ENCODE measurements around the gene GBE1. TPM values are rescaled to one million over a fixed set of nuclear protein-coding genes. Genes with fewer than 3 reads are reported as not detected.

GBE1 gene
- total and polyA plus RNA-seq, 10 of the 15 experiments (the other 5 are each of a cell fraction or from before 2014, with no cell fraction given) = 21.4 to 62.2 (median 41.5) TPM

DNA sequence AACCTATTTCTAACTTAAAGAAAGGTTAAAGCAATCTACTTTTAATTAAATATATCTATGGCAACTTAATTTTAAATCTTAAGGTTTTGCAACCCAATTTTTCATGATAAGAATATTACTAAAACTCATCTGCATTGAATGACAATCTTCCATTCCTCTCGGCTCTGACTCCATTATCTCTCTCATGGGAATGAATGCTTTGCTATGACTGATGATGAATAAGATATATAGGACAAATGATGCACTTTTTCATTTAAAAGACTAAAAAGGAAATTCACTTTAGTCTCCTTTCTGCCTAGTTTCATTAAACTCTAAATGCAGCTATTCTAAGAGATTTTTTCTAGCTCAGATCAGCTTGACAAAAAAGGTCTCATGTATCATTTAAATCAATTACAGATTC is 68.7 kb downstream of the GBE1 start:
- no peaks in the 10 kb centered on the region for H3K4me1 ChIP-seq (ENCODE audit: control insufficient read depth, insufficient read depth, low read length)
- POLR2A ChIA-PET = no interaction called here
- DNase-seq (ENCODE audit: low read depth, low spot score) (no peak), ATAC-seq (no peak), FAIRE-seq (no peak)
- no peaks in the 10 kb centered on the region for H3K79me2 ChIP-seq (ENCODE audit: control insufficient read depth, insufficient read depth, low read length)
- no peaks in the 10 kb centered on the region for H3K27me3 ChIP-seq (replicated peaks in 1 of 2; ENCODE audit: control insufficient read depth in 2 of 2, insufficient read depth in 2 of 2, low read length in 1 of 2)
- H4K20me1 ChIP-seq (ENCODE audit: control insufficient read depth, insufficient read depth) = no peaks in the 10 kb centered on the region
- no peak for TF ChIP-seq USF1 (IDR thresholded peaks at IDR 0.05; ENCODE audit: borderline replicate concordance, extremely low read length, insufficient read depth, low read depth, low read length)
- no peak for TF ChIP-seq SPI1 (IDR thresholded peaks at IDR 0.05; ENCODE audit: borderline replicate concordance, insufficient read depth, low read depth, low read length)
- no peak for TF ChIP-seq POLR2AphosphoS5 (IDR thresholded peaks at IDR 0.05; ENCODE audit: low read length)
- TF ChIP-seq YBX1 (IDR thresholded peaks at IDR 0.05) = no peak
- no peak for TF ChIP-seq ESRRA (IDR thresholded peaks at IDR 0.05; ENCODE audit: low read length)
- intact Hi-C loops (cut with micrococcal nuclease; ENCODE audit: unreplicated experiment) = no loop called here
- SMC1A ChIA-PET (ENCODE audit: uncharacterized antibody, unreplicated experiment) = no interaction called here
- RAD21 ChIA-PET (ENCODE audit: unreplicated experiment) = no interaction called here
- H3K9me3 ChIP-seq (replicated peaks; ENCODE audit: control insufficient read depth, insufficient read depth, low read length) = peaks cover 4% of the 10 kb centered on the region; the same call in 2 of the 3 replicates
- CTCF ChIA-PET = interaction anchor here (1.0 kb wide), 1 partner anchor 25 kb away, joined by 5 read pairs; no protein-coding TSS in a partner anchor
- 100% methylated on average over 1 of the region's 1 CpG for WGBS (ENCODE audit: insufficient coverage, insufficient replicate concordance, low lambda C conversion rate, missing lambda C conversion rate)
- H3K36me3 ChIP-seq (ENCODE audit: control insufficient read depth in 2 of 2, insufficient read depth in 2 of 2, low read length in 1 of 2) = 0 out of 4 replicates have a peak, but pooled peaks cover 1 to 4% of the 10 kb centered on the region in 2 experiments
- H3K9ac ChIP-seq (ENCODE audit: control insufficient read depth, insufficient read depth, low read length) = no peak overlapping the region
- H2AFZ ChIP-seq (ENCODE audit: control insufficient read depth, low read depth, low read length) = no peak overlapping the region
- H3K4me3 ChIP-seq = no peak overlapping the region
- no peak overlapping the region for H3K27ac ChIP-seq (ENCODE audit: control insufficient read depth, insufficient read depth)
- BruUV-seq (replicated peaks) = no TSS peak
- no peak overlapping the region for H3K4me2 ChIP-seq (ENCODE audit: control insufficient read depth, insufficient read depth)
- in situ Hi-C loops (cut with MboI) = no loop called here

GRCh38 chr3:81689617-81690016 is 71.8 kb downstream of the GBE1 start:
- Histone ChIP-seq H4K20me1 (ENCODE audit: control insufficient read depth, insufficient read depth) (no peaks in the 10 kb centered on the region), H3K9me3 (replicated peaks; ENCODE audit: control insufficient read depth, insufficient read depth, low read length) (peaks cover 1% of the 10 kb centered on the region; the same call in 2 of the 3 replicates), H3K36me3 (ENCODE audit: control insufficient read depth in 2 of 2, insufficient read depth in 2 of 2, low read length in 1 of 2) (peaks cover 1 to 4% of the 10 kb centered on the region in 2 experiments; a peak in 1 of 4 replicates), H3K79me2 (ENCODE audit: control insufficient read depth, insufficient read depth, low read length) (no peaks in the 10 kb centered on the region), H3K4me2 (ENCODE audit: control insufficient read depth, insufficient read depth) (no peak overlapping the region), H2AFZ (ENCODE audit: control insufficient read depth, low read depth, low read length) (no peak overlapping the region), H3K4me3 (no peak overlapping the region), H3K9ac (ENCODE audit: control insufficient read depth, insufficient read depth, low read length) (no peak overlapping the region), H3K27ac (ENCODE audit: control insufficient read depth, insufficient read depth) (no peak overlapping the region), H3K27me3 (replicated peaks in 1 of 2; ENCODE audit: control insufficient read depth in 2 of 2, insufficient read depth in 2 of 2, low read length in 1 of 2) (no peaks in the 10 kb centered on the region), H3K4me1 (ENCODE audit: control insufficient read depth, insufficient read depth, low read length) (no peaks in the 10 kb centered on the region)
- ChIA-PET SMC1A (ENCODE audit: uncharacterized antibody, unreplicated experiment) (no interaction called here), CTCF (no interaction called here), RAD21 (ENCODE audit: unreplicated experiment) (interaction anchor here (0.6 to 1.0 kb wide), 2 partner anchors 10 to 404 kb away, joined by 3 read pairs; no protein-coding TSS in a partner anchor), POLR2A (no interaction called here)
- in situ Hi-C loops (cut with MboI) = no loop called here
- intact Hi-C loops (cut with micrococcal nuclease; ENCODE audit: unreplicated experiment) = no loop called here
- FAIRE-seq (no peak), DNase-seq (ENCODE audit: low read depth, low spot score) (no peak), ATAC-seq (no peak)
- over 99% methylated on average over 7 of the region's 7 CpGs for WGBS (ENCODE audit: insufficient coverage, insufficient replicate concordance, low lambda C conversion rate, missing lambda C conversion rate)
- BruUV-seq (replicated peaks) = no TSS peak
- TF ChIP-seq YY1 (IDR thresholded peaks at IDR 0.05; ENCODE audit: low read depth, low read length) (no peak), BRCA1 (IDR thresholded peaks at IDR 0.05; ENCODE audit: low read depth, low read length) (no peak), CUX1 (IDR thresholded peaks at IDR 0.05; ENCODE audit: insufficient replicate concordance, low read depth, low read length) (no peak), DPF2 (IDR thresholded peaks at IDR 0.05) (no peak), ZBED1 (IDR thresholded peaks at IDR 0.05; ENCODE audit: borderline replicate concordance) (no peak)
